OCI-M1 (cell line): ENCODE results near the gene SPEG.
A peak's percentile ranks its signal among the peaks of the same experiment; 100 is the strongest.

Source experiments
- DNase-seq: peaks from one replicate; lab custom pipeline; 2025; lab: John Stamatoyannopoulos, UW

The SPEG gene

DNA sequence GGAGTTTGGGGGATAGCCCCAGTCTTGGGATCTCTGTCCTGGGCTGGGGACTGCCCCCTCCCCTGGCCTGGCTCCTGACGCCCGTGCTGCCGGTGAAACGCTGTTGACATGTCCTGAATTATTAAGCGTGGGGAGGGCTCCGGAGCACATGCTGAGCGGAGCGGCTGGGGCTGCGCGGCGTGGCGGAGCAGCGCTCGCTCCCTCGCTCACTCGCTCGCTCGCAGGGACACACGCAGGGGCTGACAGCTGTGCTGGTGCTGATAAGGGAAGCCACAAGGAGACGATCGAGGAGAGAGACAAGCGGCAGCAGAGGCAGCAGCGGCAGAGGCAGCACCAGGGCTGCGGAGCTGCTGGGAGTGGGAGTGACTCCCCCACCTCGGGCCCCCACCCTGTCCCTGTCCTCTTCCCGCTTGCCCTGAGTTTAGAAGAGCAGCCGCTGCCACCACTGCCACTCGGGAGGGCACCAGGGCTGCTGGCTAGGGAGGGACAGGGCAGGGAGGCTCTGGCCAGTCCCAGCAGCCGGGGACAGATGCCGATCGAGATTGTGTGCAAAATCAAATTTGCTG lies 79.6 kb downstream of the SPEG start, which contains the start of gene ASIC4:
ASIC4 (plus strand) TSS at position 287 of the 566 bp plus-strand sequence; CDS start at position 530, 243 bp downstream.
- peak; percentile 95 for DNase-seq

DNA sequence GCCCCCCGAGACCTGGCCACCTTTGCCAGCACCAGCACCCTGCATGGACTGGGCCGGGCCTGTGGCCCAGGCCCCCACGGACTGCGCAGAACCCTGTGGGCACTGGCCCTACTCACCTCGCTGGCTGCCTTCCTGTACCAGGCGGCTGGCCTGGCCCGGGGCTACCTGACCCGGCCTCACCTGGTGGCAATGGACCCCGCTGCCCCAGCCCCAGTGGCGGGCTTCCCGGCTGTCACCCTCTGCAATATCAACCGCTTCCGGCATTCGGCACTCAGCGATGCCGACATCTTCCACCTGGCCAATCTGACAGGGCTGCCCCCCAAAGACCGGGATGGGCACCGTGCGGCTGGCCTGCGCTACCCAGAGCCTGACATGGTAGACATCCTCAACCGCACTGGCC lies 80.2 kb downstream of the SPEG start:
- no peak for DNase-seq

DNA sequence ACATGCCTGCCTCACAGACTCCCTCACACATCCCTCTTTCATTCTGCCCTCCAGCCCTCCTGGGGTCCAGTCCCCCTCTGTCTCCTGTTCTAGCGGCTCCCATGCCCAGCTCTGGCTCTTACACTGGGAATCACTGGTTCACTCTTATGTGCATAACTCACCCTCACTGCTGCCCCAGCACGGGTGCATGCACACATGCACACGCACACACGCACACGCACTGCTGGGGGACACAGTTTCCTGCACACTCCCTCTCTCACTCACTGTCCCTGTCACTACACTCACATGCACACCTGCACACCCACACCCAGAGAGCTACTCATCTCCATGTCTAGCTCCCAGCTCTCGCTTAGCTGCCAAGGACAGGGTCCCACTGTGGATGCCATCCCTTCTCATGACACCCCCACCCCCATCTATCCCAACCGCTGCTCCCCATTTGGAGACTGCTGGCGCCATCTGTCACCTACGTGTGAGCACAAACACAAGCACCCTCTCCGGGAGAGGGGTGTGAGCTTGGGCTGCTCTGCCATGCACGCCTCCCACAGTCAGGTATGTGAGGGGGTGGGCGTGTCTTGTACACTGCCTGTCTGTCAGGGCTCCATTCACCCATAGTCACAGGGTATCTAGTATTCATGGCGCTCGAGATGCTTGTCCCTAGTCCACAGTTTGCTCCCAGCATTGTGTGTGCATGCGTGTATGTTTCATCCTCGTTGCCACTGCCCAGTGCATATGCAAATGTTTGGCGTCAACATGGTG lies 81.4 kb downstream of the SPEG start:
- DNase-seq, result peak; percentile 36

DNA sequence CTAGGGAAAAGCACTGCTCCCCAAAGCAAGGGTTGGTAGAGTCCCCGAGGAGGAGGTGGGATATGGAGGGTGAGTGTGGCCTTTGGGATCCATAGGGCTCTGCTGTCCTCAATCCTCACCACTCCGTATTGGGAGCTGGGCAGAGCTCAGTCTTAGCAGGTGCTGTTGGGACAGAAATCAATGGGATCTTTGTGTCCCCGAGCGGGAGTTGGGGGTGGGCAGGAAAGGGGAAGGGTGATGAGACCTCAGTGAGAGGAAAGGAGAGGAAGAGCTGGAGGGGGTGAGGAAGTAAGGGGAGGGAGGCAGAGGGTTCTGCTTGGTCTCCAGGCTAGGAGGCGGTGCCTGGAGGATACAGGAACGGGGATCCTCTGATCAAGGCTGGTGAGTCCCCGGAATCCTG lies 82.2 kb downstream of the SPEG start:
- DNase-seq, result no peak

DNA sequence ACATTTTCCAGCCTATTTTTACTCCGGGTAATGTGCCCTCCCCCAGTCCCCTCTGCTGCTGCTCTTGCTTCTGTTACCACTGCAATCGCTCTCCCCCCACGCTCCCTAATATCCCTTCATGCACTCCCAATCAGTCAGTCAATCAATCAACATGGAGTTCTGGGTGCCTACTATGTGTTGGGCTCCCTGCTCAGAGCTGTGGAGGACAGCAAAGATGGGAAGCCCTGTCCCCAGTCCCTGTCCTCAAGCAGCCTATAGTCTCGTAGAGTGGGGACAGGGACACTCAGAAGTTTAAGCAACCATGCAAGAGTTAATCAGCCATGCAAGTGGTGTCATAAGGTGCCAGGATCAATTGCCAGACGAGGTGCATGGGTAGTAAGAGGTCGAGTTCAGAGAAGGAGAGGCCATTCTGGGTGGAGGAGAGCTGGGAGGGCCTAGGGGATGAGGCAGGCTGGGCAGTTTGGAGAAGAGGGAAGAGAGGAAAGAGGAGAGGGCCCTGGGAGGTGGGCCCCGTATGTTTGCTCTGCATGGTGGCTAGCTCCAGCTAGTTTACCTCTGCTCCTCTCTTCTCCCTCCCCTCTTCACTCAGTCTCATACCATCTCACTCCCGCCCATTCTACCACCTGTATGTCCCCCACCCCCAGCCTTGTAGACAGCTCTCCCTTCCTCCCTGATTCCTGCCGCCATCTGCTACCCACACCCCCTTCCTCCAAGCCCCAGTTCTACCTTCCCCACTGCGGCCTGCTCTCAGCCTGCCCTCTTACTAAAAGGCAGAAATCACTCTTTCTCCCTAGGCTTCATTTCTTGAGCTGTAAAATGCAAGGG lies 83.5 kb downstream of the SPEG start:
- no peak for DNase-seq

DNA sequence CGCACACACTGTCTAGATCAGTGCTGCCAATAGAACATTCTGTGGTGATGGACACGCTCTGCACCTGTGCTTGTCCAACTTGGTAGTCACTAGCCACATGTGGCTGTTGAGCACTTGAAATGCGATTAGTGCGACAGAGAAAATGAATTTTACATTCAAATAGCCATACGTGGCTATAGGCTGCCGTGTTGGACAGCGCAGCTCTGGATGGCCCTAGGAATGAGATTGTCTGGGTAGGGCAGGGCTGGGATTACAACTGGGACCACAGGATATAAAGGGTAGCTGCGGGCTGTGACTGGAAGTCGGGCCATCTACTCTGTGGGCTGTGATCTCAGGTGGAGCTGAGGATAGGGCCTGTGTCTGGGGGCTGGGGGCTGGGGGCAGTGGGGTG lies 84.9 kb downstream of the SPEG start:
- no peak for DNase-seq

DNA sequence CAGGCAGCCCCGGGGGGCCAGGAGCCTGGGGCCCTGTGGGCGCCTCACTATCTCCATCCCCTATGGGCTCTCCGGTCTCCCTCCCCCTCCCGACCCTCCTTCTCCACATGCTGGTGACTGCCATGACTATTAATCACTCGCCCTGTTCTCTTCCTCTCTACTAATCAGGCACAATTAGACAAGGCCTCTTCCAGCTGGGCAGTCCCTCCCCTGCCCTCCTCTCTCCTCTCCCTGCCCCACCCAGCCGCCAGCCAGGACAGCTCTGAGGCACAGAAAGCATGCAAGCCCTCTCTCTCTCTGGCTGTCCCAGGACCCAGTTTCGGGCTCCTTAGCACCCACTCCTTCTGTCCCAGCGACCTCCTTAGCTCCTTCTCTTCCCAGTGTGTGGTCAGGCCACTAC lies 85.4 kb downstream of the SPEG start:
- peak; percentile 61 for DNase-seq

DNA sequence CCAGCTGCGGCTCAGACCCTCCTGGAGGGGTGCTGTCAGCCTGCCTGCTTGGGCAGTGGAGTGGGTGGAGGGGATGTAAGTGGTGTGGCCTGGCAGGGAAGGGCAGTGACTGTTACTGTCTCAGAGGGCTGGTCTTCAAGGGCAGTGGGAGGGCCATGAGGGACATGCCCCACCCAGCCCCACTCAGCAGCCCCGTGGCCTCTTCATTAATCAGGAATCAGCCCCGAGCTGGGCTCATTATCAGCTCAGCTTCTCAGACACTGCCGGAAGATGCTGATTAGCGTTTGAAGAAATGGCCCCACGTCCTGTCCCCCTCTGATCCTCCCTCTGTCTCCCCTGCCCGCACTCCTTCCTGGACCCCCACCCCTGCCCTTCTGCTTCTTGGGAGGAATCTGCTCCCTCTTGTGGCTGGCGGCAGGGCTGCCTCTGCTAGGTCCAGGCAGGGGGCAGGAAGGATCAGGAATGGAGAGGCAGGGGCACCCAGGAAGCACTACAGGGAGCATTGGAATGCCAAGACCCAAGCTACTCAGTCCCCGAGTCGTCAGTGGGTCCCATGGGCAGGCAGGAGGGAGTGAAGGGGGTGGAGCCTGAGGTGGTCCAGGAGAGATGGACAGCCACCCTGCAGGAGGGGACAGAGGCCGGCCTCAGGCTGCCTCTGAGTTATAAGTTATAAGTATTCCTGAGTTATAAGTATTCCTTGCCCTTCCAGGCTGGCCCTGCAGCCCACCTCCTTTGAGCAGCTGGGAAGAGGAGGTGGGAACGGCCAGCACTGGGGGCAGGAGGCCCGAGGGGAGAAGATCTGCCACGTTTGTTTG lies 86.6 kb downstream of the SPEG start:
- peak; percentile 96 for DNase-seq

DNA sequence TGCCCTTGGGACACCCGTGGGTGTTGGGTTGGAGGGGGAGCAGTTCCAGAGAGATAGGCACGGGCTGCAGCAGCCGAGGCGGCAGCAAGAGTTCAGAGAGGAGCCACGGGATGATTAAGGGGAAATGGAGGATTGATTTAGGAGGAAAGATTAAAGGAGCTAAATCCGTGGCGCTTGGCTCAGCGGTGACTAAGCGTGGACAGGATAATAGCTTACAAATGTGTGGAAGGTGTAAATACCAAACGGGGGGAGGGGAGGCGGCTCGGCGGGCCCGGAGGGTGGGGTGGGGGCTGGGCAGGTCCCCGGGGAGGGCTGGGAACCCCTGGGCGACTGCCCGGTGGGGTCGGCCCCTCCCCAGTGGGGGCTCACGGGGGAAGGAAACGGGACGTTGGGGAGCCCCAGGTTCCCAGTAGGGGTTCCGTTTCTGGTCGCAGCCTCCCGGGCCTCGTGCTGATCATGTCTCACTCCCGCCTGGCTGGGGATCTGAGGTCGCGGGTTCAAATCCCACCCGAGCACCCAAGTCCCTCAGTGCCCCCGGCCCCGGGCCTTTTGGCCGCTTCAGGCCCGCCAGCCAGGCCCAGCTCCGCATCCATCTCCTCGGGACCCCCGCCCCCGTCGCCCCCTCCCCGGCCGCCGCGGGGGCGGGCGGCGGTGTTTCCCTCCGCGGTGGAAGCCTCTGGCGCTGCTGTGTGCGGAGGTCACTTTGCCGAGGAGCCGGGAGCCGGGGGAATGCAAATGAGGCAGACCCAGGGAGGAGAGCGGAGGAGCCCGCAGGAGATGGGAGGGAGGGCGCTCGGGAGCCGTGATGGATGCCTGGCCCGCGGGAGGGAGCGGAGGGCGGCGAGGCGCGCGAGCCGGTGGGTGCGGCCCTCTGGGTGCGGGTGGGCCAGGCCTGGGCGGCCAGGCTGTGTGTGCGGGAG lies 87.7 kb downstream of the SPEG start:
- peak; percentile 65 for DNase-seq

DNA sequence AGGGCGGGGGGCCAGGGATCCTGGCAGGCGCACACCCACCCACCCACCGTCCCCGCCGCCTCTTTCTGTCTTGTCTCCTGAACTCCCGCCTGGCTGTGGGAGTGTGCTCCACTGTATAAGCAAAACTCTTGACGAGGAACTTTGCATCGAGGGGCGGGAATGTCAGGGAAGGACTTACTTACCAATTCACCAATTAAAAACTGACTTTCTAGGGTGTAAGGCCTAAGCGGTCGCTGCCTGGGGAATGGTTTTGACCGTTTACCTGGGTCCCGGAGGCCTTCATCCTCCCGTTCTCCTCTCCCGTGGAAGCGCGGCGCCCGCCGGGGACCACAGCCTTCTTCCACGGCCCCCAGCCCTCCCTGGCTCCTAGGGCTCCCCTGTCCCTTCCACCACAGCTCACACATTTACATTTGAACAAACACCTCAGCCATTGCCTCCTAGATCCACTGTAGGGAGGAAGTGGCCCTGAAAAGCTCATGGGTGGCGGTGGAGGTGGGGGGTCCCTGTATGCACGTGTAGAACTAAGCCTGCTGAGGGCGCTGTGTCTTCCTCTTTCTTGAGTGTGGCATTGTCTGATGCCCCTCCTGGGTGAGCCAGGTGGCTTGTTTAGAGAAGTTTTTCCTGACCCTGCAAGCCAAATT lies 88.5 kb downstream of the SPEG start:
- DNase-seq, result no peak

DNA sequence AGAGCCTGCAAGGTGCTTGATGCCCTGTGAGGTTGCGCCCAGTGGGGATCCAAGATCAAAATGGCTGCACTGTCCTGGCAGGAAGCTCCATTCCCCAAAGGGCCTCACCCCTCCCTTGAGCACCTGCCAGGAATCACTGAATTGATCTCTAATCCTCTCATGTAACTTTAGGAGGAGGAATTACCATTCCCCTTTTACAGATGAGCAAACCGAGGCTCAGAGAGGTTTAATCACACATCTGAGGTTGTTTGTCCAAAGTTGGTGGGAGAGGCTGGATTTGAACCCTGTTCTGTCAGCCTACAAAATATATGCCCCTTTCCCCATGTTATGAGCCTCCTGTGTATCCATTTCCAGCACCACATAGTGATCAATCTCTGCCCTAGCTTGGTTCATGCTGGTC lies 90.2 kb downstream of the SPEG start:
- no peak for DNase-seq

DNA sequence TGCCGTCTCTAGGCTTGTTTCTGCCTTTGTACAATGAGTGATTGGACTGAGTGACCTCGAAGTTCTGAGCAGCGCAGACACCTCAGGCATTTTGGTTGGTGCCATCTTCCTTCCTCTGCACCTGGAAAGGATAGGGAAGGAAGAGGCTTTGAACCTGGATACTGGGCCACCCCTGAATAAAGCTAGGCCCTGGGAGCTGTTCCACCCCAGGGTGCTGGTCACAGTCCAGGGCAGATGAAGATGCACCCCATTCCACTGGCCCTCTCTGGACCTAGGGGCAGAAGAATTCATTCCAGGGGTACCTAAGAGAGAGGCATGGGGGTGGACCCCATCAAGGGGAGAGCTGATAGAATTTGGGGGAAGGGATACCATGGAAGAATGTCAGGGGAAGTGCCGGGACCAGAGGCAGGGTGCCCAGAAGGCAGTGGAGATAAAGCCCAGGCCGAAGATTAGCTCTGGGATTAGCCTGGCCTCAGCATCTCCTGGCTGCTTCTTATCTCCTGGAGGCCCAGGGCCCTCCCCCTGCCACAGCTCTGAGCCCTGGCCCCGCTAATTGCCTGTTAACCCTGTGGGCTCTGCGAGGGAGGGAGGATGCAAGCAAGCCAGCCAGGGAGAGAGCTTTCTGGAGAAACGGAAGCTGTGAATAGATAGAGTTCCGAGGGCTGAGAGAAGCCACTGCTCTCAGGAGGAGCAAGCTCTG lies 91.0 kb downstream of the SPEG start:
- peak; percentile 98 for DNase-seq

DNA sequence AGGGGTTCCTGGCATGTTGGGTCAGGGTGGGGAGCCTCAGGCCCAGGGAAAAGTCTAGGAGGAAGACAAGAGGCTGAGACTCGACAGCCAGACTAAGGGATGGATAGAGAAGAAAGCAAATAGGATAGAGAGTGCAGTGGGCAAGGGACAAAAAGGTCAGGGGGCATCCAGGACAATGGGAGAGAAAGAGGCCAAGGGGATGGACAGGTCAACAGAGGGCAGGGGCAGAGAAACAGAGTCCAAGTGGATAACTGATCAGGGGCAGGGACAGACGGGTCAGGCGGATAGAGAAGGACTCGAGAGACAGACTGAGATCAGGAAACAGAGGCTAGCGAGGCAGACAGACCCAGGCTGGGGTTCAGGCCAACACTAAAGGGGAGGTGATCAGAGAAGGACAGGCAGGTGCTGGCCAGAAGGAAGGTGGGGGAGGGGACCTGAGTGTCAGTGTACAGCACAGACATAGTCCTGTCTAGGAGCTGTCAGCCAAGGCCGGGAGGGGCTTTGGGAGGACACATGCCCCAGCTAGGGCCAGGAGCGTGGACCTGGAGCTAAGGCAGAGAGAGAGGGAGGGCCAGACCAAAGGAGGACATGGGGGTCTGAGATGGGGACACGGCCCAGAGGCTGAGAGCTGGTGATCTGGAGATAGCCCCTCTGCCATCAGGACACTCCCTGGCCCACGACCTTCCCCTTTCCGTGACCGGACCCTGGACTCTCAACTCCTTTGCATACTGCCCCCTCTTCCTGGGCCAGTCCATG lies 91.9 kb downstream of the SPEG start:
- peak; percentile 58 for DNase-seq

DNA sequence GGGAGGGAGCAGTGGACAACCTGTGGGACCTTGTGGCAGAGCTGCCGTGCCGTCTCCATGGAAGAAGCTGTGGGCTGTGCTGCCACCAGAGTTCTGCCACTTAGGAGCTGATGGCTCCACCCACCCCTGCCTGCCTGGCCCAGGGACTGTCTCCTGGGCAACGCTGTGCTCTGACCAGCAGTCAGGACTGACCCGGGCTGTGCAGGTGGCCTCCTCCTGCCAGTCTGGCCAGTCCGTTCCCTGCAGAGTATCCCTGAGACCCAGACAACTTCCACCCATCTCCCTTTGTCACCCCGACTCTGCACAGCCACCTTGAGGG lies 92.4 kb downstream of the SPEG start:
- DNase-seq, result no peak

DNA sequence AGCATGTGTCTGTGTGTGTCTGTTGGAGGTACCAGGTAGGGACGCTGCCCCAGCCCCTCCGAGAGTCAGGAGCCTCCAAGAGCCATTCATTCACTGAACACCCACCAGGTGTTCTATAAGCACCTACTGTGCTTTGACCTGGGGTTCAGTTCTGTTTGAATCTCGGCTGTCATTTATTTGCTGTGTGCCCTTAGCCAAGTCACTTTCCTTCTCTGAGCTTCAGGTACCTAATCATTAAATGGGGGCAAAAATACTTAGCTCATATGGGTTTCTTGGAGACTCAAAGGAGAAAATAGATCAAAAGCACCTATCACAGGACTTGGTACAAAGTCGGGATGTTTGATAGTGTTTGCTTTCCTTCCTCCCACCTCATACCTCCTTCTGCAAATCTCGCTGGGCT lies 92.8 kb downstream of the SPEG start:
- DNase-seq, result no peak

DNA sequence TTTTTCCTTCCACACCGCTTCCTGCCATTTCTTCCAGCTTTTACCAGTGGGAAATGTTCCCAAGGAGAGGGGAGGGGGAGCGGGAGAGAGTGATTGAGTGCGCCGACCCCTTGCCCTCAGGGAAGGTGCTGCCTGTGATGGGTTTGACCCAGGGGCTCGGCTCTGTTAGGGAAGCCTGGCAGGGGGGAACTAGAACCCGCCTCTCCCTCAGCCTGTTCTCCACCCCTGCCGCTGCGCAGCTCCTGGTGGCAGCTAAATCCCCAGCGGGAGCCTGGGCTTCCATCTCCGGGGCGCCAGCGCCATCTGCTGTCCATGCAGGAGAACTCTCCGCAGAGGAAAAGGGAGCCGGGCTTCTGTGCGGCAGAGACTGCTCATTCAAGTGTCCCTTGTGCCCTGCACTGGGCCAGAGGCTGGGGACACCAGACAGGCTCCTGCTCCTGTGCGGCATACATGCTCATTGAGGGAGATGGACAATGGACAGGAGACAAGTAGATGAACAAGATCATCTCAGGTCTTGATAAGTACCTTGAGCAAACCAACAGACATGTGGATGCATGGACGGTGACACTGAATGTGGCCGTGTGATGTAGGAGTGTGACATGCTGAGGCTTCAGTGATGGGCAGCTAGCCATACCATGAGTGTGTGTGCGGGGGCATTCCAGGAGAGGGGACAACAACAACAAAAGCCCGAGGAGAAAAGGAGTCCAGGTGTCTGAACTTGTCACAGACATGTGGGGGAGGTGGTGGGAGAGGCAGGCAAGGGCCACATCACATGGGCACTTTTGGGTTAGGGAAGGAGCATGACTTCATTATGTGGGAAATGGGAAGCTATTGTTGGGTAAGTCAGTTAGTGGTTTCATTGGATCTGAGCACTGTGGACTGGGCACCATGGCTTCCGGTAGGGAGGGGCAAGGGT lies 95.7 kb downstream of the SPEG start:
- DNase-seq, result peak; percentile 94

DNA sequence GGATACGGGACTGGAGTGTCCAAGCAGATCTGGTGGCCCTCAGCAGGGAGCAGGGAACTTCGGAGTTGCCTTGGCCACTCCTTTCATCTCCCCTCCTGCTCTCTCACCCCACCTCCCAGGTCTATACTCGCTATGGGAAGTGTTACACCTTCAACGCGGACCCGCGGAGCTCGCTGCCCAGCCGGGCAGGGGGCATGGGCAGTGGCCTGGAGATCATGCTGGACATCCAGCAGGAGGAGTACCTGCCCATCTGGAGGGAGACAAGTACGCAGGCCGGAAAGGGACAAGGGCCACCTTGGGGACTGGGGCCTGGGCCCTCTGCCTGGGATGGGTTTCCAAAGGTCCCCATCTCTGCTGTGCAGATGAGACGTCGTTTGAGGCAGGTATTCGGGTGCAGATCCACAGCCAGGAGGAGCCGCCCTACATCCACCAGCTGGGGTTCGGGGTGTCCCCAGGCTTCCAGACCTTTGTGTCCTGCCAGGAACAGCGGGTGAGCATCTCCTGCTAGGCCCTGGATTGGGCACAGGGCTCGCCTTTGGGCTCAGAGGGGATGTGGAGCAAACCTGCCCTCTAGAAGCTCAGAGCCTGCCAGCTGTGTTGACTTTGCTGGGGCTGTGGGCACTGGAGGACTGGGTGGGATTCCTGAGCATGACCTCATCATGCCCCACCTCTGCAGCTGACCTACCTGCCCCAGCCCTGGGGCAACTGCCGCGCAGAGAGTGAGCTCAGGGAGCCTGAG lies 97.2 kb downstream of the SPEG start:
- no peak for DNase-seq

DNA sequence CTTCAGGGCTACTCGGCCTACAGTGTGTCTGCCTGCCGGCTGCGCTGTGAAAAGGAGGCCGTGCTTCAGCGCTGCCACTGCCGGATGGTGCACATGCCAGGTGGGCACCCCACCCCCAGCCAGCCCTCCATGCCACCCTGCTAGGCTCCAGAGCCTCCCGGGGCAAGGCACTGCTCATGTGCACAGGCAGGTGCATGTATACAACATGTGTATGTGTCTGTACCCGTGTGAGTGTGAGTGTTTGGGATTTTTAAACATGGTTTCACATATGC lies 97.7 kb downstream of the SPEG start:
- DNase-seq, result no peak
